GM23338 (cell line): ENCODE data around the gene RAB27B.

Experiments
- CTCF ChIP-seq, 2 experiments: fragments of 200-600 bp in 1 of 2; sonication (generic) in 1 of 2; conservative IDR thresholded peaks; 2 replicates each; pipeline versions ENCODE4 v1.5.1 to v1.6.1; 2016 to 2017; ENCODE audit warnings: antibody characterized with exemption in 2 of 2, low read depth in 2 of 2, mild to moderate bottlenecking in 2 of 2, moderate library complexity in 1 of 2
- EZH2 ChIP-seq: fragments of 200-600 bp; sonication (generic); IDR thresholded peaks from one replicate; pipeline ENCODE4 v1.8.0; 2017; ENCODE audit warnings: antibody characterized with exemption, mild to moderate bottlenecking, low read depth; ENCODE audit not compliant: unreplicated experiment
- EZH2phosphoT487 ChIP-seq: fragments of 200-600 bp; sonication (generic); IDR thresholded peaks from one replicate; pipeline ENCODE4 v1.8.1; 2018; ENCODE audit warnings: antibody characterized with exemption; ENCODE audit not compliant: unreplicated experiment
- JUNB ChIP-seq: IDR thresholded peaks from one replicate; pipeline ENCODE4 v1.6.1; 2016; ENCODE audit warnings: antibody characterized with exemption; ENCODE audit not compliant: unreplicated experiment

GRCh38 chr18:54888933-54889332 is 60.7 kb downstream of the RAB27B start:
- TF ChIP-seq CTCF (conservative IDR thresholded peaks at IDR 0.05; ENCODE audit: low read depth in 2 of 2), result no peak
- no peak for TF ChIP-seq EZH2
- TF ChIP-seq JUNB, result no peak
- TF ChIP-seq EZH2phosphoT487, result no peak
